HT1080 (cell line): Measurements from ENCODE around the gene C6orf89. TPM values are rescaled to one million over a fixed set of nuclear protein-coding genes. Genes with fewer than 3 reads are reported as not detected.

Source experiments
- DNase-seq: peaks from one replicate; pipeline ENCODE4 v3.0.0-alpha.2; 2015; ENCODE audit warnings: low read depth
- total RNA-seq: library from RNA; depleted of rRNA; stranded (reverse); fragments of >200 nt; shearing (Covaris generic); gene quantifications from 2 replicates; pipeline ENCODE4 v1.2.3, GENCODE V29; 2014

C6orf89 gene
- total RNA-seq, 1 experiment from 2014 or later = 59.0 TPM

GRCh38 chr6:36851626-36852025, 34.1 kb upstream of the C6orf89 start:
- DNase-seq = no peak

DNA sequence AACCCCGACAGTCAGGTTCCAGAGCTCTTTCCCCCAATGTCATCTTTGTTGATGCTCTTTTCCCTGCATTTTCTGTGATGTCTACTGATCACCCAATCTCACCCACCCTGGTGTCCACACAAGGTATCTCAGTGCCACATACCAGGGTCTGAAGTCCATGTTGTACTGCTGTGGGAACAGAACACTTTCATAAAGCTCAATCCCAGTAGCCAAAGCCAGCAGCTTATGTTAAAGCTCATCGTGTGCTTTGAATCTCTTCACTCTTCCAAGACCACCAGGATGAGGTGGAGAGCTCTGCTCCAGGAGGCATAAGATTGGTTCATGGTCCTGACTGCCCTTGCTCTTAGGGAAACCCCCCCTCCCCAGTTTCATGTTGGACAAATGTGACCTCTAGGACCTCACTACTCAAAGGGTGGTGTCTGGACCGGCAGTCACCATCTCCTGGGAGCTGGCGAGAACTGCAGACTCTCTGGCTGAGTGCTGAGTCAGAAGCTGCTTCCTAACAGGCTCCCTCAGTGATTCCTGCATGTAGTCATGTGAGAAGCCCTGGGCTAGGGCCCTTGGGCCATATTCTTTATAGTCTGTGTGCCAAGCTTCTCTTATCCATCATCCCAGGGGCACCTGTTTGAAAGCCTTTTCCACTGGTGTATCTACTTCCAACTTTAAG, 33.1 kb upstream of the C6orf89 start:
- peak; percentile 81 for DNase-seq

DNA sequence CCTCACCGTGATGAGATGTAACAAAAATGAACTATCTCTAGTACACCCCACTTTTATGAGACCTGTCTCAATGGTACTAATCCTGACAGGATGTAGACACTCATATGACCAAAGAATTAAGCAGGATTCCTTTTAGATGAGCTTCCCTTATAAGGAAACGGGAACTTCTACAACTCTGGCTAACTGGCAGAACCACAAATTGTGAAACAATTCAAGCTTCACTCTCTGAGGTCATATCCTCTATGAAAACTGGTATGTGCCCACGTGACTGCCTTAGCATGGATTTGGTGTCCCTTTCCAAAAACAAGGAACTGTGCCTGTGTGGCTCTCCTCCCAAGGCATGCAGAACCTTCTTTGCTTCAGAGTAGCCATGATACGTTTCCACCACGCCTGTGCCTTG, 32.4 kb upstream of the C6orf89 start:
- DNase-seq = peak; percentile 90

GRCh38 chr6:36855750-36856149, 30.0 kb upstream of the C6orf89 start:
- no peak for DNase-seq

- no peak for DNase-seq
These were observed 29.5 kb upstream of the C6orf89 start for GRCh38 chr6:36856277-36856676.

GRCh38 chr6:36857325-36857724, 28.4 kb upstream of the C6orf89 start:
- no peak for DNase-seq

DNA sequence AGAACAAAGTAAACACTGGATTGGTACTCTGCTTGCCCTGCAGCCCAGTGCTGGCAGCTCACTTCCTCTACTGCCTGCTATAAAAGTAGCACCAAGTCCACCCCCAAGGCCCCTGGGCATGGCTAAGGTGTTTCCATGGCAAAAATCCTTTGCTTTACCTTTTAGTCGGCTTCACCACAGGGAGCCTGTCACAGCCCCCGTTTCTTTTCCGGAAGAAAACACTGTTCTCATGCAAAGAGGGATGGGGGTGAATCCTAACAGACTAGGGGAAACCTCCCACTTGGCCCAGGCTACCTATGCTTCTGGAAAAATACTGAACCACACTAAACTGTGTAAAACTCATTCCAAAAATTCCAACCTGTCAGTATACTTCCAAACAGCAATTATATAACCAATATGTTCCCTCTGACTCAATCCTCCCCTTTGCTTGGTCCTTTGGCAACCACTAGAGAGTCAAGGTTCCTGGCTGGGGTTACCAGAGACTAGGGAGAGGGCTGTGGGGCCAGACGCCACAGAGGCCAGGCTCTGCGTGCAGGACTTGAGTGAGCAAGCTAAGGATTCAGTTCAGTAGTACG, 27.3 kb upstream of the C6orf89 start:
- no peak for DNase-seq

- no peak for DNase-seq
These were observed 25.6 kb upstream of the C6orf89 start for GRCh38 chr6:36860126-36860525.

GRCh38 chr6:36862164-36862847, 23.4 kb upstream of the C6orf89 start:
- DNase-seq = no peak

GRCh38 chr6:36862848-36863382, 22.8 kb upstream of the C6orf89 start:
- DNase-seq = no peak

DNA sequence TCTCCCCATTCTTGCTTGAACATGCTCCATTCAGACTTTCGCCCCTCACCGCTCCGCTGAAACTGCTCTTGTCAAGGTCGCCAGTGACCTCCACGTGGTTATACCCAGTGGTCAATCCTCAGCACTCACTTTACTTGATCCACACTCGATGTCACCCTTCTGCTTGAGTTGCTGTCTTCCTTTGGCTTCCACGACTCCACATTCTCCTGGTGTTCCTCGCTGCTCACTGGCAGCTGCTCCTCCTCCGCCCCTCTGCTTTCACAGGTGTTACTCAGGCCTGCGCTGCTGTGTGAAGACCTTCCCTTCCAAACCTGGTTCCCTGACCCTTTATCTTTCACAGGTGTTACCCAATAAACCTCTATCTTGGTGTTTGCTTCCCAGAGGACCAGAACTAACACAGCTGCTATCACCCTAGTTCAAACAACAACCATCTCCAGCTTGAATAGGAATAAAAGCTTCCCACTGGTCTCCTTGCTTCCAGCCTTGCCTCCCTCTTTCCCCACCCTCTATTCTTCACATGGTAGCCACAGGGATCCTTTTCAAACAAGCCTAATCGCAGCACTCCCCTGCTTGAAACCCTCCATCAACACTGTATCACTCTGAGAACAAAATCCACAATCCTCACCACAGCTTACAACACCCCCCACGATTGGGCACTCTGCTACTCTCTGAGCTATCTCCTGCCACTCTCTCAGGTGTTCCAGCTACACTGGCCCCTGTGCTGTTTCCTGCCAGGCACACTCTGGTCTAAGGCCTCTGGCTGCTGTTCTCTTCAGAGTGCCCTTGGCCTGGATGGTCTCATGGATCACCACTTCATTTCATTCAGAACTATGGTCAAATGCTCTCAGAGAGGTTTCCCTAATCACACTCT, 21.8 kb upstream of the C6orf89 start:
- no peak for DNase-seq

DNA sequence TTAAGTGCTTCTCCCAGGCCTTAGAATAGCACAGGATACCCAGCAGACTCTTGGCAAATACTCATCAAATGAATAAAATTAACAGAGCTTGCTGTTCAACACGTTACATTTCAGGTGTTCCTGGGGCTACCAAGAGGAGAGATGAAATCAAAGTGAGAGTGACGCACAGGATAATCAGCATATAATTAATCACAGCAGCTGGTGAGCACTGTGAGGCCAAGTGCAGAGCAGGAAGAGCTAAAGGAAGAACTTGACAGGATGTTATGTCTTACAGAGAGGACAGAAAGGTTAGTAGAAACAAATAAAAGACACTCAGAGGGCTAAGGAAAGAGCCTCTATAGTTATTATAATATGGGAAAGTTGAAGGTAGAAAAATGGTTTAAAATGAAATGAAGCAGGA, 19.9 kb upstream of the C6orf89 start:
- no peak for DNase-seq

DNA sequence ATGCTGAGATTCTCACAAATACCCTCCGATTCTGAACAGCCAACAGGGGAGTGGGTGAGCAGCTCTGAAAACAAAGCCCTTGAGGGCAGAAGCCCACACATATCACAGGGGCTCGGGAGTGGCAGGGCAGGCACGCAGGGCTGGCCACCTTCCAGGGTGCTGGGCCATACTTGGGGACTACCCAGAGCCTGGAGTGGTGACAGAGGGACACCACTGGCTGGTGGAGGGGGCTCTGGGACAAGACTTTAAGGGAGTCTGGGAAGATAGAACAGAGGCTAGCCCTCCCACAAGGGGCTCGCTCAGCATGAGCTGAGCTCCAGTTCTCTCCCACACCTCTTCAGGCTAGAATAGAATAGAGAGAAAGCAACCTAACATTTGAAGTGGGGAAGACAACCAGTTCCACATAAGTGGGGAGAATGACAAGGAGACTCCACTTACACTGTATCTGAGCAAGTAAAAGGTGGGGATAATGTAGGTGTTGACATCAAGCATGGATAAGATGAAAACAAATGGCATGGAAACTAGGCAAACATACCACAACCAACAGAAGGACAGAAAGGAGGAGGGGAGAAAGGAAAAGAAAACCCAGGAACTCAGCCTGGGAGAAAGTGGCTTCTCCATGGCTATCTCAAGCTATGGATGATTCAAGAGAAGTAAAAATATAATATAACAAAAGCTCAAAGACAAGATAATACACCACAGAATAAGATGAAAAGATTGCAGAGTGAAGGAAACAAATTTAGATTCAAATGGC, 18.1 kb upstream of the C6orf89 start:
- no peak for DNase-seq

DNA sequence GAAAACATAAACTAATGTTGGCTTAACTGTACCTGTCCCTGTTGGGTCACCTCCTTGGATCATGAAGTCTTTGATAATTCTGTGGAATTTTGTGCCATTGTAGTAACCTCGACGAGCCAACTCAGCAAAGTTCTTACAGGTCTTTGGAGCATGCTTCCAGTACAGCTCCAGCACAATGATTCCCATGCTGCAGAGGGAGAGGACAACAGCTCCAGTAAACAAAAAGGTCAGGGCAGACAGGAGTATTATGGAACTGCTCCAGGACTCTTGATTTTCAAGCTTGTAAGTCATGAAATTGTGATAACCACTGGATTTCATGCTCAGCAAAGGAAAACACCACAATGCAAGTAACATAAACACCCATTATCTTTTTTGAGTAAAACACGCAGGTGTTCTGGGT, 14.1 kb upstream of the C6orf89 start:
- no peak for DNase-seq

GRCh38 chr6:36873115-36873514, 12.6 kb upstream of the C6orf89 start:
- no peak for DNase-seq

DNA sequence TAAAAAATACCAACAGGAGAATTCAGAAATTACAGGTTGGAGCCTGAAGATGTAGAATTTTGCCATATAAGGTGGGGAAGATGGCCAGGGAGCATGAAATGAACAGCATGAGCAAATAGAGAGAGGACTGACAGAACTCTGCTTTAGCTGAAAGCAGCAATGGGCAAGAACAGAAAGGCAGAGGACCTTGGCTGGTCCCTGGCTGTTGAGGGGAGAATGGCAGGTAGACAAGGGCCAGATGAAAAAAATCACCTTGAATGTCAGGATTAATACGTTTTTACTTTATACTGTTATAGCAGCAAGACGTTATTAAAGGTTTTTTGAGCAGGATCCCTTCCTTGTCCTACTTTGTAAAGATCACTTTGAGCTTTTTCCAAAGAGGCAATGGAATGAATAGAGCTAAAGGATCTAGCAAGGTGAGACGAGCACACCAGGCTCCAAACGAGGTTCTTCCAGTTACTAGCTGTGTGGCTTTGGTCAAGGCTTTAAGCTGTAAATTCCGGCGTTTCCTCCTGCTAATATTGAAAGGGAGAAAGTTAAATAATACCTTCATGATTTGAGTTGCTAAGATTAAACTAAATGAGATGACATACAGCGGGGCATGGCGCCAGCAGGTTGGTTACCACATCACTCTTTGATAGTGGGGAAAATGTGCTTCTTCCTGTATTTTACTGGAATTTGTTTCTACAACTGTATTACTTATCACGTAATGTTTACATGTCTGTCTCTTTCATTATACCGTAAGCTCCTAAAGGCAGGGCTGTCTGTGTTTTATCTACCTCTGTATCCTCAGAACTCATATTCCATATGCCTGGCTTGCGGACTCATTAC, 11.9 kb upstream of the C6orf89 start:
- DNase-seq = no peak

DNA sequence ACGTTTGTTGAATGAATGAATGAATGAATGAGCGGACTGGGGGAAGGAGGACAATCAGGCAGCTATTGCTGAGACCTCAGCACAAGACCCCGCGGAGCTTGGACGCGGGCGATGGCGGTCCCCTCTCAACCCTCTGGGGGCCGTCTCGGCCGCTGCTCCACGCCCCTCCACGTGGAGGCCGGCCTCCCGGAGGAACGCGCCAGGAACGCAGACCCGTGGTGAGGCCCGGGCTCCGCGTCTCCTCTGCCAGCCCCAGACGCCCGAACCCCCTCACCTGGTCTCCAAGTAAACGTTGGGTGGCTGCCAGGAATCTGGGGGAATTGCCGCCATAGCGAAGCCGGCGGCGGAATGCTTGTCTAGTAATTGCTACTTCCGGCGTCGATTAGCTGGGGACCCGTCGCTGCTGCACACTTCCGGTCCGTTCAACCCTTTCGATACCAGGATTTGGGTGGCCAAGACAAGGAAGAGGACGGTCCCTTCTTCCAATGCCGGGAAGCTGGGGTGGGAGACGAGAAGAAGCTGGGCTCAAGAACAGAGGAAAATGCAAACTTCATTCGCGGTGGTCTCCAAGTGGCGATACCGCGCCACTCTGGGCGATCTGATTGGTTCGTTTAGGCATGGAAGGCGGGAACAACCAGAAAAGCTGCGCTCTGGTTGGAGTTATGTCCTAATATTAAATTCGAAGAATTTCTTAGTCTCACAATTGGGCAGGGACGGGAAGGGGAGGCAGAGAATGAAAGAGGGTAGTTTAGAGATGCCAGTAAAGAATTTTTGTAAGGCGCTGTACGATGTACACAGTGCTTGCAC, 11.1 kb upstream of the C6orf89 start, which contains the start of gene PPIL1:
Gene PPIL1 (minus strand): TSS at position 361 of the 807 bp plus-strand sequence. CDS start 31 bp downstream, at position 330.
- peak; percentile 89 for DNase-seq

- DNase-seq = no peak
These were observed 10.5 kb upstream of the C6orf89 start for GRCh38 chr6:36875250-36875633.

DNA sequence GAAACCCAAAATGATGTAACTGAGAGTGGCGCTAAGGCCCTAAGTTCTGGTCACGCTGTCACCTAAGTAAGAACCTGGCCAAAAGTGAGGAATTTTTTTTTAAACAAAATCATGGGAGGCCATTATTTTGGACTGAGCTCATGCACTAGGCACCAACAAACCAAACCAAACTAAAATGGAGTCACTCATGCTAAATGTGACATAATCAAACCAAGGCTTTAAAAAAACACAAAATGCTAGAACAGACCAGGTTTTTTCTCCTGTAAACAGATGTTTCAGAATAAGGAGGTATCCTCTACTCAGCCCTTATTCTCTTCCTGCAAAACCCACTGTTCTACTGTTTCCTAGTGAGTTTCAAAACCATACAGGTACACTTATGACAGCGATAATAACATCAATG, 1.1 kb upstream of the C6orf89 start:
- DNase-seq = no peak
